Small intestine (tissue), 7 donors: ENCODE results near the gene PLA2G4B. TPM values are rescaled to one million over a fixed set of nuclear protein-coding genes. Genes with fewer than 3 reads are reported as not detected.

Experiments used
- DNase-seq, 2 donors: peaks; one replicate each; pipeline versions ENCODE4 v3.0.0 to v3.0.0-alpha.2; 2013
- FAIRE-seq: peaks from 2 replicates; lab custom pipeline; 2012; peaks lifted over from hg19 to GRCh38; lab: Jason Lieb, UNC
- H3K27ac ChIP-seq, 3 donors: one replicate each; pipeline ENCODE4 v1.5.1; 2013; ENCODE audit warnings: low read length in 2 of 3, mild to moderate bottlenecking in 2 of 3, control low read depth in 1 of 3, inconsistent platforms in 1 of 3, low read depth in 1 of 3, moderate library complexity in 1 of 3
- H3K27me3 ChIP-seq, 3 donors: one replicate each; pipeline ENCODE4 v1.6.1; 2013; ENCODE audit warnings: low read length in 3 of 3, inconsistent platforms in 1 of 3; ENCODE audit not compliant: control insufficient read depth in 3 of 3, insufficient read depth in 3 of 3
- H3K36me3 ChIP-seq, 3 donors: one replicate each; pipeline ENCODE4 v1.6.1; 2013; ENCODE audit warnings: low read length in 3 of 3, inconsistent platforms in 1 of 3, low read depth in 1 of 3, mild to moderate bottlenecking in 1 of 3, moderate library complexity in 1 of 3; ENCODE audit not compliant: control insufficient read depth in 3 of 3, insufficient read depth in 2 of 3
- H3K4me1 ChIP-seq, 3 donors: one replicate each; pipeline ENCODE4 v1.6.1; 2013; ENCODE audit warnings: low read length in 2 of 3, inconsistent platforms in 1 of 3, low read depth in 1 of 3, mild to moderate bottlenecking in 1 of 3, moderate library complexity in 1 of 3; ENCODE audit not compliant: control insufficient read depth in 3 of 3, insufficient read depth in 2 of 3
- H3K4me3 ChIP-seq, 3 donors: one replicate each; pipeline ENCODE4 v1.5.1; 2013; ENCODE audit warnings: low read length in 3 of 3, control low read depth in 1 of 3, inconsistent platforms in 1 of 3, low read depth in 1 of 3, mild to moderate bottlenecking in 1 of 3, moderate library complexity in 1 of 3
- H3K9me3 ChIP-seq, 2 donors: one replicate each; pipeline ENCODE4 v1.6.1; 2013; ENCODE audit warnings: low read depth in 1 of 2, low read length in 1 of 2; ENCODE audit not compliant: control insufficient read depth in 2 of 2, insufficient read depth in 1 of 2
- WGBS, 3 donors: extraction: QIAGEN DNeasy Blood & Tissue Kit; methylation state at CpG; one replicate each; pipeline ENCODE4 v1.1.7; 2013; 5-methylcytosine and 5-hydroxymethylcytosine counted together
- polyA plus RNA-seq, 4 donors: library from polyadenylated mRNA; stranded (reverse) in 3 of 4; unstranded in 1 of 4; fragments of 200-250 nt in 3 of 4; fragments of 120-200 nt in 1 of 4; gene quantifications; one replicate each; pipeline versions ENCODE4 v1.2.1 to v1.2.3, GENCODE V29; 2013
- donor health status: healthy with polysubstance abuse.
- donor health status: control.
- donor health status: control.
- donor health status: Bipolar disorder and iron deficiency.
- donor health status: healthy.

Gene PLA2G4B
- polyA plus RNA-seq, 4 donors, result 4.6 to 13.0 (median 10.2) TPM

DNA sequence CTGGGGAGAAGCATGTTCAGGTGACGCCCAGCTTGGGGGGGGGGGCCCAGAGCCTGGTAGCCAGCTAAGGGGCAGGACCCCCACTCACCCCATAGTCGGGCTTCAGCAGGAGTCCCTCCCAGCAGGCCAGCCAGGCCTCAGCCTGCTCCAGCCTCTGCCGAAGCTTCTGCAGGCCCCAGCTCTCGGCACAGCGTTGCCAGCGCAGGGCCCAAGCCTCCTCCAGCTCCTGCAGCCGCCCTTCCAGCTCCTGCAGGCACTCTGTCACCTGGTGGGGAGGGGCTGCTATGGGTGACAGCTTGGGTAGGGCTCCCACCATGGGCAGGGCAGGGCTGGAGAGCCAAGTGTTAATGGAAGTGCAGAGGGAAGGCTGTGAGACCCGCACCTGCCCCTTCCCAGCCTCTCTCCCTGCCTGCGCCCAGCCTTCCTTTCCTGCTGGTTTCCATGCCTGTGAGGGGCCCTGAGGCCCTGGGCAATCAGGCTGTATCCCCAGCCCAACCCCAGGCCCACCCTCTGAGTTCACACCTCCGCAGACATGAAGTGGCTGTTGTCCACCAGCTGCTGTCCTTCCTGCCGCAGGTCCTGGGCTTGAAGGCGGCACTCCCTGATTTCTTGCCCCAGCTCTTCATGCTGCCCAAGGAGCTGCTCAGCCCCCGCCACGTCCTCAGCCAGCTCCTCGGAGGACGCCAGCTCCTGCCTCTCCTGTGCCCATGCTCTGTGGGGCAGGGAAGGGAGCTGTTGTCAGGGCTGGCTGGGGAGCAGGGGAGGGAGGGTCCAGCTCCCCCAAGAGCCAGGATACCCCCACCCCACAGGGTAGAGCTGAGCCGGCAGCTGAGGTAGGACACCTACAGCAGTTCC lies 14.3 kb downstream of the PLA2G4B start:
- DNase-seq (no peak), FAIRE-seq (no peak)
- Histone ChIP-seq H3K27ac (no peak overlapping the region), H3K4me3 (no peak overlapping the region), H3K36me3 (peaks cover 0 to 18% (median 0%) of the 10 kb centered on the region in 3 donors), H3K27me3 (peaks cover 0 to 3% (median 0%) of the 10 kb centered on the region in 3 donors), H3K4me1 (no peaks in the 10 kb centered on the region), H3K9me3 (no peaks in the 10 kb centered on the region)
- WGBS, 3 donors, result 74 to 86% (median 75%) methylated on average over 16 to 17 of the region's 17 CpGs

- peaks cover 0 to 10% (median 0%) of the 10 kb centered on the region in 3 donors for H3K36me3 ChIP-seq
- no peaks in the 10 kb centered on the region for H3K9me3 ChIP-seq
- H3K4me1 ChIP-seq, result no peaks in the 10 kb centered on the region
- H3K4me3 ChIP-seq, result no peak overlapping the region
- H3K27me3 ChIP-seq, result peaks cover 0 to 3% (median 0%) of the 10 kb centered on the region in 3 donors
- FAIRE-seq (no peak), DNase-seq (no peak)
- WGBS, 3 donors, result 83 to 89% (median 87%) methylated on average over 10 of the region's 10 CpGs
- no peak overlapping the region for H3K27ac ChIP-seq
Observed at GRCh38 chr15:41853831-41854230, 15.2 kb downstream of the PLA2G4B start.

DNA sequence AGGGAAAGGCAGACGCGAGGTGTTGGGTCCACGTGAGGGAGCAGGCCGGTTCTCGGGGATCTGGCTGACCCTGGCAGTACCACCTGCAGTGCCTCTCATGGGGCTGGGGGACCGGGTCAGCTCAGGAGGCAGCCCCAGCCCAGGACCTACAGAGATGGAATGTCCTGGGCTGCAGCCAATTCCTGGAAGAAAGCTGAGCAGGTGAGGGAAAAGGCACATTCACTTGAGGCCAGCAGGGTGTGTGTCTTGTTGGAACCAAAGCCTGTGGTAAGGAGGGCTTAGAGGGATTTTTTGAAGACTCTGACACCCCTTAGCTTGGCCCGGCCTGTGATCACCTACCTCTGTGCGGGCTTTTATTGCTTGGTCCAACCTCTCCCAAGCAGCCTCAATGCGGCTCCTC lies 15.8 kb downstream of the PLA2G4B start:
- DNase-seq, result no peak
- no peaks in the 10 kb centered on the region for H3K9me3 ChIP-seq
- no peak for FAIRE-seq
- H3K4me3 ChIP-seq, result no peak overlapping the region
- H3K27me3 ChIP-seq, result peaks cover 0 to 3% (median 0%) of the 10 kb centered on the region in 3 donors
- H3K27ac ChIP-seq, result no peak overlapping the region
- 73 to 88% (median 76%) methylated on average over 9 of the region's 9 CpGs for WGBS, 3 donors
- H3K36me3 ChIP-seq, result peaks cover 0 to 5% (median 0%) of the 10 kb centered on the region in 3 donors
- H3K4me1 ChIP-seq, result no peaks in the 10 kb centered on the region

- H3K27ac ChIP-seq, result no peak overlapping the region
- FAIRE-seq (no peak), DNase-seq (no peak)
- H3K27me3 ChIP-seq, result peaks cover 0 to 3% (median 0%) of the 10 kb centered on the region in 3 donors
- no peaks in the 10 kb centered on the region for H3K9me3 ChIP-seq
- no peak overlapping the region for H3K4me3 ChIP-seq
- 79 to 90% (median 89%) methylated on average over 25 to 30 of the region's 30 CpGs for WGBS, 3 donors
- no peaks in the 10 kb centered on the region for H3K36me3 ChIP-seq
- H3K4me1 ChIP-seq, result no peaks in the 10 kb centered on the region
Observed at GRCh38 chr15:41855261-41855961, 16.8 kb downstream of the PLA2G4B start.

- Histone ChIP-seq H3K9me3 (no peaks in the 10 kb centered on the region), H3K4me3 (no peak overlapping the region), H3K27me3 (no peaks in the 10 kb centered on the region), H3K4me1 (no peaks in the 10 kb centered on the region), H3K27ac (no peak overlapping the region), H3K36me3 (no peaks in the 10 kb centered on the region)
- WGBS, 3 donors, result 88 to 93% (median 91%) methylated on average over 17 of the region's 17 CpGs
- FAIRE-seq (no peak), DNase-seq (no peak)
Observed at GRCh38 chr15:41856262-41856661, 17.6 kb downstream of the PLA2G4B start.

DNA sequence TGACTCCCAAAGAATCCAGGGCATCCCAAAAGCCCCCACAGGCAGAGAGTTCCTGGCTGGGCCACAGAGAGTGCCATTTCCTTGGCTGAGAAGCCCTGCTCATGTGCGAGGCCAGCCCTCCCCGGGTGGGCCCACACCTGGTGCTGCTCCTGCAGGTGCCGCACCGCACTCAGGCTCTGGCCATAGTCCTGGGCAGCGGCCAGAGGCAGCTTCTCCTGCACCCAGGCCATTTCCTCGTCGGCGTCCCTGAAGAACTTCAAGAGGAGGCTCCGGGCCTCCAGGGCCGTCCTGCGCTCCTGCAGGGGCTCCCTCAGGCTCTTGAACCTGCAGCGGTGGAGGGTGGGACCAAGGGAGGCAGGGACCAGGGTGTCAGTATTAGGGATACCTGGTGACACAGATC lies 18.1 kb downstream of the PLA2G4B start:
- Histone ChIP-seq H3K36me3 (no peaks in the 10 kb centered on the region), H3K27me3 (no peaks in the 10 kb centered on the region), H3K4me1 (no peaks in the 10 kb centered on the region), H3K27ac (no peak overlapping the region), H3K9me3 (no peaks in the 10 kb centered on the region), H3K4me3 (no peak overlapping the region)
- FAIRE-seq, result no peak
- DNase-seq, result no peak
- WGBS, 3 donors, result 92 to 95% (median 94%) methylated on average over 12 of the region's 12 CpGs

GRCh38 chr15:41857316-41857715 lies 18.7 kb downstream of the PLA2G4B start:
- 85 to 89% (median 87%) methylated on average over 9 of the region's 9 CpGs for WGBS, 3 donors
- H3K27ac ChIP-seq, result no peak overlapping the region
- H3K4me3 ChIP-seq, result no peak overlapping the region
- no peak for FAIRE-seq
- no peaks in the 10 kb centered on the region for H3K36me3 ChIP-seq
- no peak for DNase-seq
- no peaks in the 10 kb centered on the region for H3K4me1 ChIP-seq
- H3K27me3 ChIP-seq, result no peaks in the 10 kb centered on the region
- no peaks in the 10 kb centered on the region for H3K9me3 ChIP-seq

GRCh38 chr15:41858756-41859155 lies 20.1 kb downstream of the PLA2G4B start:
- Histone ChIP-seq H3K4me1 (no peaks in the 10 kb centered on the region), H3K36me3 (peaks cover 0 to under 1% (median 0%) of the 10 kb centered on the region in 3 donors), H3K27me3 (no peaks in the 10 kb centered on the region), H3K27ac (no peak overlapping the region), H3K4me3 (no peak overlapping the region), H3K9me3 (no peaks in the 10 kb centered on the region)
- 91 to 92% (median 91%) methylated on average over 15 of the region's 15 CpGs for WGBS, 3 donors
- FAIRE-seq (no peak), DNase-seq (no peak)
